Epithelial cell of alveolus of lung (primary cell): Measurements from ENCODE around the gene TEX261. TPM values are rescaled to one million over a fixed set of nuclear protein-coding genes. Genes with fewer than 3 reads are reported as not detected.

Experiments
- total RNA-seq: library from RNA; depleted of rRNA; stranded (reverse); fragments of >200 nt; gene quantifications from 2 replicates; pipeline ENCODE4 v1.2.1, GENCODE V29; 2015

The TEX261 gene
- 27.0 and 42.9 TPM in 2 replicates for total RNA-seq

GRCh38 chr2:70994699-70995425 is at the start of gene TEX261:
TSS of gene TEX261 (minus strand) at chr2:70994873. CDS start at chr2:70994757, 116 bp downstream.

GRCh38 chr2:70978341-70979179 is 16.1 kb downstream of the TEX261 start, which contains the start of gene ANKRD53:
TSS of gene ANKRD53 (plus strand) at chr2:70978630. CDS start at chr2:70978646, 16 bp downstream.

Other genes with a start within 250 kb of the TEX261 start
- gene ADD2, start 226.7 kb downstream of the TEX261 start, total RNA-seq: 0.88 and 1.4 TPM in 2 replicates
- gene FIGLA, start 204.2 kb downstream of the TEX261 start, total RNA-seq: not detected in 2 replicates
- not detected in 2 replicates for gene CLEC4F, start 174.3 kb downstream of the TEX261 start, total RNA-seq
- not detected in 2 replicates for gene CD207, start 159.1 kb downstream of the TEX261 start, total RNA-seq
- gene VAX2, start 94.3 kb downstream of the TEX261 start, total RNA-seq: 3.9 and 7.9 TPM in 2 replicates
- gene ATP6V1B1, start 59.0 kb downstream of the TEX261 start, total RNA-seq: 0.40 and 4.1 TPM in 2 replicates
- gene ANKRD53, start 16.2 kb downstream of the TEX261 start, total RNA-seq: 1.3 and 1.4 TPM in 2 replicates
- gene NAGK, start 73.8 kb upstream of the TEX261 start, total RNA-seq: 49.3 and 80.2 TPM in 2 replicates
- 15.4 and 19.6 TPM in 2 replicates for gene MCEE, start 135.4 kb upstream of the TEX261 start, total RNA-seq
- 20.4 and 22.4 TPM in 2 replicates for gene MPHOSPH10, start 135.8 kb upstream of the TEX261 start, total RNA-seq
- 0.52 and 1.0 TPM in 2 replicates for gene PAIP2B, start 232.2 kb upstream of the TEX261 start, total RNA-seq